Tibial nerve (tissue), 3 donors: Measurements from ENCODE around the gene COPG2.

Experiments
- POLR2A ChIP-seq, 2 donors: fragments of 450-650 bp; IDR thresholded peaks; one replicate each; pipeline ENCODE4 v1.6.1; 2017; ENCODE audit warnings: antibody characterized with exemption in 2 of 2, mild to moderate bottlenecking in 2 of 2, moderate library complexity in 2 of 2
- TF ChIP-seq, protein P1 (sequence below), 5 experiments: fragments of 200-600 bp in 3 of 5; fragments of 450-650 bp in 2 of 5; sonication (generic) in 3 of 5; IDR thresholded peaks; one replicate each; pipeline ENCODE4 v1.5.1; 2016 to 2019; ENCODE audit warnings: antibody characterized with exemption in 5 of 5, mild to moderate bottlenecking in 3 of 5, moderate library complexity in 2 of 5

DNA sequence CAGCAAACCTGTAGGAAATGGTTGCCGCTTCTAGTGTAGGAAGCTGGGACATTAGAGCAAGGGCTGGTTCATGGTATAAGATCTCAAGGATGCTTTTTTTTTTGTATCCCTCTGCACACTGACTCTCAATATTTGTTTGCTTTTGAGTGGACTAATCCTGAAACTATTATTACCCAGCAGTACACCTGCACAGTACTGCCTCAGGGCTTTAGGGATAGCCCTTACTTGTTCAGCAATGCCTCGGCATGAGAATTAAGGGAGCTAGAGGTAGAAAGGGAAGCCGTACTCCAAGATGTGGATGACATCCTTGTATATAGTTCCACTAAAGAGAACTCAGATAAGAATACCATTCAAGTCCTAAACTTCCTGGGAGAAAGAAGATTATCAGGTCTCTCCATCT lies 70.5 kb downstream of the COPG2 start:
- TF ChIP-seq, protein P1, sequence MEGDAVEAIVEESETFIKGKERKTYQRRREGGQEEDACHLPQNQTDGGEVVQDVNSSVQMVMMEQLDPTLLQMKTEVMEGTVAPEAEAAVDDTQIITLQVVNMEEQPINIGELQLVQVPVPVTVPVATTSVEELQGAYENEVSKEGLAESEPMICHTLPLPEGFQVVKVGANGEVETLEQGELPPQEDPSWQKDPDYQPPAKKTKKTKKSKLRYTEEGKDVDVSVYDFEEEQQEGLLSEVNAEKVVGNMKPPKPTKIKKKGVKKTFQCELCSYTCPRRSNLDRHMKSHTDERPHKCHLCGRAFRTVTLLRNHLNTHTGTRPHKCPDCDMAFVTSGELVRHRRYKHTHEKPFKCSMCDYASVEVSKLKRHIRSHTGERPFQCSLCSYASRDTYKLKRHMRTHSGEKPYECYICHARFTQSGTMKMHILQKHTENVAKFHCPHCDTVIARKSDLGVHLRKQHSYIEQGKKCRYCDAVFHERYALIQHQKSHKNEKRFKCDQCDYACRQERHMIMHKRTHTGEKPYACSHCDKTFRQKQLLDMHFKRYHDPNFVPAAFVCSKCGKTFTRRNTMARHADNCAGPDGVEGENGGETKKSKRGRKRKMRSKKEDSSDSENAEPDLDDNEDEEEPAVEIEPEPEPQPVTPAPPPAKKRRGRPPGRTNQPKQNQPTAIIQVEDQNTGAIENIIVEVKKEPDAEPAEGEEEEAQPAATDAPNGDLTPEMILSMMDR (IDR thresholded peaks at IDR 0.05) = no peak
- TF ChIP-seq POLR2A (IDR thresholded peaks at IDR 0.05) = no peak
